Measurements from ENCODE around the gene FCRL4.

FCRL4 gene

GRCh38 chr1:157532569-157532968 is 65.3 kb downstream of the FCRL4 start:
- no peak for TF ChIP-seq CTCF (IDR thresholded peaks at IDR 0.05; ENCODE audit: low read depth, low read length)
- DNase-seq (ENCODE audit: extremely low read depth, low read depth): no peak

GRCh38 chr1:157523774-157524493 is 74.0 kb downstream of the FCRL4 start:
- no peak for DNase-seq (ENCODE audit: extremely low read depth, low read depth)
- no peak for TF ChIP-seq CTCF (IDR thresholded peaks at IDR 0.05; ENCODE audit: low read depth, low read length)

All from AG09319 (cell line).